B cell (primary cell): ENCODE data around the gene CDH13. TPM values are rescaled to one million over a fixed set of nuclear protein-coding genes. Genes with fewer than 3 reads are reported as not detected.

Experiments
- ATAC-seq: fragments of 200-7000 bp; cut with Tn5 transposase; one replicate; pipeline ENCODE4 v1.10.0; 2021; ENCODE audit warnings: low read depth, mild to moderate bottlenecking, moderate number of reproducible peaks, moderate library complexity
- CTCF ChIA-PET: fragments of 350-600 bp; sonication (Branson Sonifier 250); formaldehyde crosslinking; loops from one replicate; lab custom pipeline; 2021; ENCODE audit warnings: antibody characterized with exemption, inconsistent platforms; lab: Charles Lee
- POLR2A ChIA-PET: fragments of 350-600 bp; sonication (Branson Sonifier 250); formaldehyde crosslinking; loops from one replicate; lab custom pipeline; 2021; ENCODE audit warnings: antibody characterized with exemption; lab: Charles Lee
- DNase-seq: peaks from one replicate; pipeline ENCODE4 v3.0.0; 2013
- H2AFZ ChIP-seq: 2 replicates; pipeline ENCODE4 v1.6.1; 2012; ENCODE audit warnings: mild to moderate bottlenecking, low read depth, low read length; ENCODE audit not compliant: insufficient read depth, poor library complexity, severe bottlenecking
- H3K27ac ChIP-seq, 2 donors: 1 replicate in 1 of 2; 2 replicates in 1 of 2; pipeline ENCODE4 v1.5.1; 2012 to 2013; ENCODE audit warnings: low read length in 2 of 2, mild to moderate bottlenecking in 2 of 2, moderate library complexity in 1 of 2
- H3K27me3 ChIP-seq, 4 experiments: fragments of 200-600 bp in 1 of 4; sonication (generic) in 1 of 4; replicated peaks in 1 of 4; 1 replicate in 2 of 4; 2 replicates in 2 of 4; pipeline versions ENCODE4 v1.6.1 to v1.7.0; 2013 to 2016; ENCODE audit warnings: low read length in 3 of 4, mild to moderate bottlenecking in 2 of 4, mixed read lengths in 1 of 4, moderate library complexity in 1 of 4; ENCODE audit not compliant: insufficient read depth in 4 of 4, control insufficient read depth in 3 of 4; ENCODE audit errors: control extremely low read depth in 1 of 4
- H3K36me3 ChIP-seq, 2 experiments: replicated peaks in 1 of 2; 1 replicate in 1 of 2; 2 replicates in 1 of 2; pipeline versions ENCODE4 v1.6.1 to v1.7.1; 2013; ENCODE audit warnings: low read length in 1 of 2; ENCODE audit not compliant: insufficient read depth in 2 of 2, control insufficient read depth in 1 of 2; ENCODE audit errors: control extremely low read depth in 1 of 2, extremely low read depth in 1 of 2
- H3K4me1 ChIP-seq, 2 donors: fragments of 200-600 bp in 1 of 2; sonication (generic) in 1 of 2; 1 replicate in 1 of 2; 2 replicates in 1 of 2; pipeline versions ENCODE4 v1.5.1 to v1.6.1; 2013 to 2017; ENCODE audit warnings: low read length in 2 of 2; ENCODE audit not compliant: control insufficient read depth in 2 of 2, insufficient read depth in 2 of 2
- H3K4me2 ChIP-seq: replicated peaks from 2 replicates; pipeline ENCODE3; 2012; ENCODE audit warnings: mild to moderate bottlenecking, low read depth, low read length; ENCODE audit not compliant: poor library complexity, severe bottlenecking
- H3K4me3 ChIP-seq, 5 experiments: fragments of 200-600 bp in 1 of 5; sonication (generic) in 1 of 5; 1 replicate in 3 of 5; 2 replicates in 2 of 5; pipeline versions ENCODE4 v1.5.1 to v1.7.0; 2011 to 2016; ENCODE audit warnings: low read length in 4 of 5, mild to moderate bottlenecking in 4 of 5, low read depth in 2 of 5, control low read depth in 1 of 5, moderate library complexity in 1 of 5; ENCODE audit not compliant: insufficient read depth in 1 of 5; ENCODE audit errors: control extremely low read depth in 1 of 5, extremely low read depth in 1 of 5
- H3K79me2 ChIP-seq: fragments of 200-600 bp; sonication (generic); one replicate; pipeline ENCODE4 v1.6.0; 2016; ENCODE audit warnings: low read length; ENCODE audit not compliant: control insufficient read depth, insufficient read depth
- H3K9ac ChIP-seq: fragments of 200-600 bp; sonication (generic); 2 replicates; pipeline ENCODE4 v1.6.1; 2017; ENCODE audit warnings: mild to moderate bottlenecking, low read length, moderate library complexity
- H3K9me3 ChIP-seq, 3 donors: one replicate each; pipeline versions ENCODE4 v1.6.1 to v1.7.1; 2013; ENCODE audit warnings: low read length in 2 of 3; ENCODE audit not compliant: control insufficient read depth in 2 of 3, insufficient read depth in 1 of 3; ENCODE audit errors: control extremely low read depth in 1 of 3
- H4K20me1 ChIP-seq: 2 replicates; pipeline ENCODE4 v1.6.0; 2012; ENCODE audit warnings: mild to moderate bottlenecking, low read length; ENCODE audit not compliant: insufficient read depth, control insufficient read depth, poor library complexity, severe bottlenecking
- H3K27ac Mint-ChIP-seq: one replicate; pipeline ENCODE4 v1.8.0; 2021; ENCODE audit warnings: mixed read lengths
- H3K27me3 Mint-ChIP-seq: one replicate; pipeline ENCODE4 v1.8.0; 2021; ENCODE audit warnings: mixed read lengths
- H3K4me1 Mint-ChIP-seq: one replicate; pipeline ENCODE4 v1.8.0; 2021; ENCODE audit warnings: mixed read lengths
- H3K4me3 Mint-ChIP-seq: one replicate; pipeline ENCODE4 v1.8.0; 2021; ENCODE audit warnings: mixed read lengths
- H3K9me3 Mint-ChIP-seq: one replicate; pipeline ENCODE4 v1.8.0; 2022; ENCODE audit warnings: mixed read lengths; ENCODE audit not compliant: insufficient read depth
- EZH2 ChIP-seq: IDR thresholded peaks from 2 replicates; pipeline ENCODE4 v1.6.1; 2012; ENCODE audit warnings: borderline replicate concordance, low read depth, mild to moderate bottlenecking, moderate library complexity, low read length; ENCODE audit not compliant: insufficient read depth, poor library complexity, severe bottlenecking
- WGBS: methylation state at CpG from one replicate; pipeline ENCODE4 v1.1.5; 2013; ENCODE audit warnings: missing lambda C conversion rate; ENCODE audit not compliant: insufficient coverage; 5-methylcytosine and 5-hydroxymethylcytosine counted together
- intact Hi-C: fragments of 100-400 bp; cut with micrococcal nuclease; formaldehyde crosslinking; loops from one replicate; pipeline ENCODE4 v1.10.0; 2022
- polyA plus RNA-seq: library from polyadenylated mRNA; depleted of rRNA; stranded (reverse); fragments of >200 nt; gene quantifications from 2 replicates; pipeline ENCODE4 v1.2.3, GENCODE V29; 2012
- total RNA-seq, 2 donors: library from RNA; stranded (reverse); fragments of 120-200 nt in 1 of 2; gene quantifications; 1 replicate in 1 of 2; 2 replicates in 1 of 2; pipeline versions ENCODE4 v1.2.3 to v1.2.4, GENCODE V29; 2013 to 2022
- TF ChIP-seq, protein P1 (sequence below): fragments of 200-600 bp; IDR thresholded peaks from one replicate; pipeline ENCODE4 v1.8.0; 2022; ENCODE audit warnings: antibody characterized with exemption, mild to moderate bottlenecking

The CDH13 gene
- total and polyA plus RNA-seq, 2 donors (not counting 1 experiment from before 2014, with no cell fraction given), result not detected

DNA sequence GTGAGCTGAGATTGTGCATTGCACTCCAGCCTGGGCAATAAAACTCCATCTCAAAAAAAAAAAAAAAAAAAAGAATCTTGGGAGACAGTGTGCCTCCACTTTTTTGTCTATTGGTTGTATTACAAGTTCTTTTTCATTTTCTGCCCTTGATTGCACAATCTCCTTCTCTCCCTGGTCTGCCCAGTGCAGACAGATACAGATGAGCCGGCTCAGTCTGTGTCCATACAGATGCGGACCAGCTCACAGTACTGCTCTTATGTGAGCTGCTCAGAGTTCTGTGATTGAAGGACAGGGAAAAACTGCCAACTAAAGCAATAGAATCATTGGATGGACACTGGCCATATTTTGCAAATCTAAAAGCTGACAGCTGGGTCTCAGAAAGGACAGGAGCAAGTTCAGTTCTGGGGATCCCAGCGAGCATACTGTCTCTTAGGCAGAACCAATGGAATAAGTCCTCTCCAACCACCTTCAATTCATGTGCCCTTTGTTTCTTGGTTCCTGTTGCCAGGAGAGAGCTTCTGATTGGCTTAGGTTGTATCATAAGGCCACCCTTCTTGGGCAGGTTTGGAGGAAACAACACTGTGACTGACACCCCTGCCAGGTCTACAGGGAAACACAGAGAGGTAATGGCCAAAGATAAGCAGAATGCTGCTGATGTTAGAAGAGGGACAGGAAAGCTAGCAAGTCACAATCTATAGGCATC is 685.4 kb downstream of the CDH13 start:
- H3K27ac ChIP-seq, result no peak overlapping the region
- no peaks in the 10 kb centered on the region for H3K4me1 ChIP-seq
- no peaks in the 10 kb centered on the region for H3K4me1 Mint-ChIP-seq
- H3K27ac Mint-ChIP-seq, result no peak overlapping the region
- H3K27me3 Mint-ChIP-seq, result peaks cover 13% of the 10 kb centered on the region
- H3K9me3 Mint-ChIP-seq, result no peaks in the 10 kb centered on the region
- H3K36me3 ChIP-seq, result no peaks in the 10 kb centered on the region
- no peaks in the 10 kb centered on the region for H3K9me3 ChIP-seq
- H3K27me3 ChIP-seq, result peaks cover 0 to 3% (median 0%) of the 10 kb centered on the region in 4 experiments
- POLR2A ChIA-PET, result no interaction called here
- no peak overlapping the region for H3K9ac ChIP-seq
- H2AFZ ChIP-seq, result no peak overlapping the region
- DNase-seq (no peak), ATAC-seq (no peak)
- no peaks in the 10 kb centered on the region for H3K79me2 ChIP-seq
- H3K4me3 ChIP-seq, result no peak overlapping the region
- H4K20me1 ChIP-seq, result no peaks in the 10 kb centered on the region
- CTCF ChIA-PET, result no interaction called here
- TF ChIP-seq, protein P1, sequence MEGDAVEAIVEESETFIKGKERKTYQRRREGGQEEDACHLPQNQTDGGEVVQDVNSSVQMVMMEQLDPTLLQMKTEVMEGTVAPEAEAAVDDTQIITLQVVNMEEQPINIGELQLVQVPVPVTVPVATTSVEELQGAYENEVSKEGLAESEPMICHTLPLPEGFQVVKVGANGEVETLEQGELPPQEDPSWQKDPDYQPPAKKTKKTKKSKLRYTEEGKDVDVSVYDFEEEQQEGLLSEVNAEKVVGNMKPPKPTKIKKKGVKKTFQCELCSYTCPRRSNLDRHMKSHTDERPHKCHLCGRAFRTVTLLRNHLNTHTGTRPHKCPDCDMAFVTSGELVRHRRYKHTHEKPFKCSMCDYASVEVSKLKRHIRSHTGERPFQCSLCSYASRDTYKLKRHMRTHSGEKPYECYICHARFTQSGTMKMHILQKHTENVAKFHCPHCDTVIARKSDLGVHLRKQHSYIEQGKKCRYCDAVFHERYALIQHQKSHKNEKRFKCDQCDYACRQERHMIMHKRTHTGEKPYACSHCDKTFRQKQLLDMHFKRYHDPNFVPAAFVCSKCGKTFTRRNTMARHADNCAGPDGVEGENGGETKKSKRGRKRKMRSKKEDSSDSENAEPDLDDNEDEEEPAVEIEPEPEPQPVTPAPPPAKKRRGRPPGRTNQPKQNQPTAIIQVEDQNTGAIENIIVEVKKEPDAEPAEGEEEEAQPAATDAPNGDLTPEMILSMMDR, result no peak
- TF ChIP-seq EZH2, result no peak
- no peak overlapping the region for H3K4me3 Mint-ChIP-seq
- no peak overlapping the region for H3K4me2 ChIP-seq
- intact Hi-C loops, result no loop called here
- WGBS, result 93% methylated on average over 2 of the region's 3 CpGs

DNA sequence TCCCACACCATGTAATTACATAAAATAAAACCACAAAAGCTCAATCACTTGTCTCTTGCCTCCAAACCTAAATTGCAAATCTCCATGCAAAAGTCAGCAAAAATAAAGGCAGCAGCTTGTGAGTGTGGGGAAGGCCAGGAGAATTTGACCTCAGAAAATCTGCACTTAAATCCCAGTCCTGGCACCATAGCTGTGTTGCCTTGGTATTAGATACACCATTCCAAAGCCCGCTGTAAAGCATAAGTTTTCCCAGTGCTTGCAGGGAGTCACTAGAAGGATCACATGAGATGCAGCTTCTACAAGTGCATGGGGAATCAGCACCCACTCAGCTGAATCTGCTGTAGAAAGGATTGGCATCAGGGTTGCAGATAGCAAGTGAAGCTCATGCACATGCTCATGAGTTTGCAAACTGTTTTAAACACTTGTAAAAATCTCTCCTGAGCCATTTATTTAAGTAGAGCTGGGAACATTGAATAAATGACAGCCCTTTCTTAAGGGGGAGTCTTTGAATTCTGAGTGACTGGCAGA is 686.0 kb downstream of the CDH13 start:
- Mint-ChIP-seq H3K4me1 (no peaks in the 10 kb centered on the region), H3K9me3 (no peaks in the 10 kb centered on the region), H3K4me3 (no peak overlapping the region), H3K27ac (no peak overlapping the region), H3K27me3 (peaks cover 11% of the 10 kb centered on the region)
- H3K4me1 ChIP-seq, result no peaks in the 10 kb centered on the region
- no peak overlapping the region for H3K27ac ChIP-seq
- TF ChIP-seq, protein P1, result no peak
- no peak for TF ChIP-seq EZH2
- DNase-seq (no peak), ATAC-seq (no peak)
- H2AFZ ChIP-seq, result no peak overlapping the region
- no peaks in the 10 kb centered on the region for H4K20me1 ChIP-seq
- no peak overlapping the region for H3K4me2 ChIP-seq
- WGBS, result no CpG with 5 or more reads among the region's 1 CpG
- H3K36me3 ChIP-seq, result no peaks in the 10 kb centered on the region
- intact Hi-C loops, result no loop called here
- H3K9ac ChIP-seq, result no peak overlapping the region
- no peaks in the 10 kb centered on the region for H3K79me2 ChIP-seq
- H3K4me3 ChIP-seq, result no peak overlapping the region
- ChIA-PET POLR2A (no interaction called here), CTCF (no interaction called here)
- peaks cover 0 to 3% (median 0%) of the 10 kb centered on the region in 4 experiments for H3K27me3 ChIP-seq
- H3K9me3 ChIP-seq, result no peaks in the 10 kb centered on the region
